K562 (cell line): Measurements from ENCODE around the gene MGAT5. TPM values are rescaled to one million over a fixed set of nuclear protein-coding genes. Genes with fewer than 3 reads are reported as not detected.

ENCODE experiments used
- ATAC-seq: fragments of 200-7000 bp; cut with Tn5 transposase; 3 replicates; pipeline ENCODE4 v1.9.1; 2020; ENCODE audit warnings: moderate library complexity
- BruUV-seq: library from RNA; stranded (reverse); fragments of 400-500 nt; replicated peaks from 2 replicates; lab custom pipeline; 2021; lab: Mats Ljungman, UMichigan
- CTCF ChIA-PET: fragments of 300-600 bp; formaldehyde crosslinking; extraction: SDS; loops from one replicate; lab custom pipeline; 2021; ENCODE audit warnings: low intra/inter-chr PET ratio; lab: Yijun Ruan, JAX
- POLR2A ChIA-PET: fragments of 300-600, 350-650 bp; sonication (Branson Sonifier 250); formaldehyde crosslinking; extraction: SDS; loops from one replicate; lab custom pipeline; 2021; ENCODE audit warnings: antibody characterized with exemption, inconsistent platforms; lab: Yijun Ruan, JAX
- DNase-seq, 4 experiments: peaks; one replicate each; pipeline versions ENCODE4 v3.0.0 to v3.0.0-alpha.2; 2011 to 2018; ENCODE audit warnings: low spot score in 3 of 4, mixed read lengths in 3 of 4; ENCODE audit errors: extremely low read depth in 1 of 4
- FAIRE-seq: peaks from 2 replicates; lab custom pipeline; 2011; peaks lifted over from hg19 to GRCh38; lab: Jason Lieb, UNC
- H2AFZ ChIP-seq: 2 replicates; pipeline ENCODE4 v1.6.0; 2011; ENCODE audit warnings: low read depth, low read length, control low read depth, inconsistent platforms
- H3K27ac ChIP-seq: fragments of 200-600 bp; 3 replicates; pipeline ENCODE4 v1.8.0; 2011; ENCODE audit warnings: low read depth, mild to moderate bottlenecking, control low read depth, inconsistent platforms, low read length, moderate library complexity, mixed read lengths; ENCODE audit errors: extremely low read depth
- H3K27me3 ChIP-seq, 2 experiments: fragments of 300-600 bp in 1 of 2; 2 replicates in 1 of 2; 3 replicates in 1 of 2; pipeline versions ENCODE4 v1.6.0 to v1.8.0; 2011; ENCODE audit warnings: inconsistent platforms in 2 of 2, low read length in 2 of 2, mild to moderate bottlenecking in 1 of 2, mixed read lengths in 1 of 2, moderate library complexity in 1 of 2; ENCODE audit not compliant: control insufficient read depth in 2 of 2, insufficient read depth in 2 of 2
- H3K36me3 ChIP-seq: fragments of 300-600 bp; 3 replicates; pipeline ENCODE4 v1.8.0; 2011; ENCODE audit warnings: mild to moderate bottlenecking, low read length, inconsistent platforms; ENCODE audit not compliant: control insufficient read depth, insufficient read depth
- H3K4me1 ChIP-seq, 2 experiments: fragments of 200-600 bp in 1 of 2; replicated peaks in 1 of 2; 2 replicates in 1 of 2; 3 replicates in 1 of 2; pipeline versions ENCODE4 v1.5.1 to v1.8.0; 2011; ENCODE audit warnings: inconsistent platforms in 2 of 2, low read length in 2 of 2, mild to moderate bottlenecking in 1 of 2, mixed read lengths in 1 of 2, moderate library complexity in 1 of 2; ENCODE audit not compliant: control insufficient read depth in 2 of 2, insufficient read depth in 2 of 2
- H3K4me2 ChIP-seq: 2 replicates; pipeline ENCODE4 v1.6.1; 2011; ENCODE audit warnings: low read length, control low read depth, inconsistent platforms, mixed read lengths; ENCODE audit not compliant: insufficient read depth
- H3K4me3 ChIP-seq: fragments of 200-600 bp; sonication (generic), shearing (Covaris generic); 2 replicates; pipeline ENCODE4 v1.5.1; 2016; ENCODE audit warnings: control low read depth, inconsistent platforms
- H3K79me2 ChIP-seq: fragments of 200-600 bp; 3 replicates; pipeline ENCODE4 v1.8.0; 2011; ENCODE audit warnings: low read length, inconsistent platforms; ENCODE audit not compliant: control insufficient read depth, insufficient read depth
- H3K9ac ChIP-seq, 2 experiments: 2 replicates each; pipeline versions ENCODE4 v1.6.0 to v1.6.1; 2011; ENCODE audit warnings: low read depth in 2 of 2, low read length in 2 of 2, control low read depth in 1 of 2, inconsistent platforms in 1 of 2, mild to moderate bottlenecking in 1 of 2, mixed read lengths in 1 of 2; ENCODE audit not compliant: insufficient read depth in 1 of 2
- H3K9me1 ChIP-seq: one replicate; pipeline ENCODE4 v1.6.0; 2011; ENCODE audit warnings: inconsistent platforms, mild to moderate bottlenecking, low read length, moderate library complexity; ENCODE audit not compliant: control insufficient read depth, insufficient read depth
- H3K9me3 ChIP-seq: replicated peaks from 2 replicates; pipeline ENCODE4 v1.5.1; 2011; ENCODE audit warnings: low read depth, low read length, inconsistent platforms; ENCODE audit not compliant: control insufficient read depth, insufficient read depth
- H4K20me1 ChIP-seq: replicated peaks from 2 replicates; pipeline ENCODE4 v1.6.1; 2011; ENCODE audit warnings: low read length, inconsistent platforms, mixed read lengths; ENCODE audit not compliant: control insufficient read depth, insufficient read depth
- COPS2 ChIP-seq: fragments of 450-650 bp; conservative IDR thresholded peaks from 2 replicates; pipeline ENCODE4 v1.6.1; 2016; ENCODE audit warnings: mild to moderate bottlenecking, moderate library complexity
- DIDO1 ChIP-seq: fragments of 450-650 bp; IDR thresholded peaks from 2 replicates; pipeline ENCODE4 v1.6.1; 2016; ENCODE audit warnings: low read depth, missing biosample characterization, missing genetic modification characterization
- KDM1A ChIP-seq, 2 experiments: fragments of 450-650 bp; IDR thresholded peaks; 2 replicates each; pipeline ENCODE4 v1.6.1; 2016; ENCODE audit warnings: mild to moderate bottlenecking in 2 of 2
- MYBL2 ChIP-seq, 2 experiments: fragments of 450-650 bp in 1 of 2; sonication (generic) in 1 of 2; formaldehyde crosslinking in 1 of 2; IDR thresholded peaks; 2 replicates each; pipeline versions ENCODE4 v1.6.1 to v1.8.1; 2017 to 2022; ENCODE audit warnings: borderline replicate concordance in 1 of 2, inconsistent platforms in 1 of 2, low read depth in 1 of 2, mild to moderate bottlenecking in 1 of 2, missing genetic modification reagents in 1 of 2, moderate library complexity in 1 of 2
- RBM34 ChIP-seq: fragments of 200-400 bp; formaldehyde crosslinking; IDR thresholded peaks from 2 replicates; pipeline ENCODE4 v1.6.1; 2018; ENCODE audit warnings: low read length, borderline replicate concordance; ENCODE audit not compliant: insufficient read depth
- SRSF1 ChIP-seq: fragments of 200-400 bp; formaldehyde crosslinking; IDR thresholded peaks from 2 replicates; pipeline ENCODE4 v1.6.1; 2017; ENCODE audit warnings: mild to moderate bottlenecking, low read depth, low read length, moderate library complexity
- TCF7 ChIP-seq: sonication (generic); IDR thresholded peaks from 2 replicates; pipeline ENCODE4 v1.6.1; 2016; ENCODE audit warnings: antibody characterized with exemption, borderline replicate concordance
- THRAP3 ChIP-seq: fragments of 450-650 bp; IDR thresholded peaks from 2 replicates; pipeline ENCODE4 v1.6.1; 2016; ENCODE audit warnings: mild to moderate bottlenecking, inconsistent platforms, borderline replicate concordance
- ZNF23 ChIP-seq: fragments of 250-450 bp; sonication (Bioruptor Pico); IDR thresholded peaks from 2 replicates; pipeline ENCODE4 v1.4.0; 2020; ENCODE audit warnings: mild to moderate bottlenecking
- ZNF311 ChIP-seq: fragments of 250-450 bp; sonication (Bioruptor Pico); IDR thresholded peaks from 2 replicates; pipeline ENCODE4 v1.4.0; 2020; ENCODE audit warnings: mild to moderate bottlenecking, moderate library complexity
- WGBS: fragments of 100-300 bp; shearing (Covaris generic); methylation state at CpG from one replicate; pipeline ENCODE4 v1.1.6; 2016; ENCODE audit warnings: low coverage, mixed read lengths; ENCODE audit not compliant: insufficient coverage; ENCODE audit errors: missing lambda C conversion rate; 5-methylcytosine and 5-hydroxymethylcytosine counted together
- in situ Hi-C: fragments of 300-500 bp; cut with MboI; formaldehyde crosslinking; loops from 4 replicates; pipeline ENCODE4 v1.15.0; 2018; ENCODE audit warnings: inconsistent platforms, mixed read lengths
- intact Hi-C: fragments of 100-400 bp; cut with micrococcal nuclease; formaldehyde crosslinking; loops from 2 replicates; pipeline ENCODE4 v1.14.2; 2022
- polyA plus RNA-seq, 8 experiments: library from polyadenylated mRNA; depleted of rRNA in 4 of 8; stranded (reverse) in 5 of 8; unstranded in 3 of 8; fragments of >200 nt; fragmentation: Nextera tagmentation in 2 of 8; fragmentation: Illumina TruSeq in 1 of 8; extraction: Ambion mirVana in 2 of 8; extraction: Trizol in 1 of 8; gene quantifications; 2 replicates each; pipeline versions ENCODE4 v1.2.1 to v1.2.3, GENCODE V29; 2011 to 2014; ENCODE audit warnings: inconsistent platforms in 1 of 8, missing spikeins in 1 of 8
- total RNA-seq, 7 experiments: library from RNA; depleted of rRNA in 6 of 7; stranded (reverse); fragments of >200 nt in 6 of 7; fragmentation: Illumina TruSeq in 2 of 7; extraction: Trizol in 2 of 7; gene quantifications; 2 replicates each; pipeline versions ENCODE4 v1.2.1 to v1.2.3, GENCODE V29; 2011 to 2021; ENCODE audit warnings: low replicate concordance in 1 of 7
- TF ChIP-seq, protein P1 (sequence below): fragments of 450-650 bp; IDR thresholded peaks from 2 replicates; pipeline ENCODE4 v1.6.1; 2016
- TF ChIP-seq, protein P2 (sequence below): fragments of 250-450 bp; sonication (Bioruptor Pico); IDR thresholded peaks from 2 replicates; pipeline ENCODE4 v1.5.0; 2020; ENCODE audit warnings: mild to moderate bottlenecking
- TF ChIP-seq, protein P3 (sequence below): fragments of 450-650 bp; IDR thresholded peaks from 2 replicates; pipeline ENCODE4 v1.6.1; 2016; ENCODE audit warnings: antibody characterized with exemption
- TF ChIP-seq, protein P4 (sequence below): fragments of 250-450 bp; sonication (Bioruptor Pico); IDR thresholded peaks from 2 replicates; pipeline ENCODE4 v1.4.0; 2020; ENCODE audit warnings: mild to moderate bottlenecking, moderate library complexity

The MGAT5 gene
- total and polyA plus RNA-seq, 9 of the 15 experiments (the other 6 are each of a cell fraction or from before 2014, with no cell fraction given), result 1.6 to 18.6 (median 11.1) TPM

DNA sequence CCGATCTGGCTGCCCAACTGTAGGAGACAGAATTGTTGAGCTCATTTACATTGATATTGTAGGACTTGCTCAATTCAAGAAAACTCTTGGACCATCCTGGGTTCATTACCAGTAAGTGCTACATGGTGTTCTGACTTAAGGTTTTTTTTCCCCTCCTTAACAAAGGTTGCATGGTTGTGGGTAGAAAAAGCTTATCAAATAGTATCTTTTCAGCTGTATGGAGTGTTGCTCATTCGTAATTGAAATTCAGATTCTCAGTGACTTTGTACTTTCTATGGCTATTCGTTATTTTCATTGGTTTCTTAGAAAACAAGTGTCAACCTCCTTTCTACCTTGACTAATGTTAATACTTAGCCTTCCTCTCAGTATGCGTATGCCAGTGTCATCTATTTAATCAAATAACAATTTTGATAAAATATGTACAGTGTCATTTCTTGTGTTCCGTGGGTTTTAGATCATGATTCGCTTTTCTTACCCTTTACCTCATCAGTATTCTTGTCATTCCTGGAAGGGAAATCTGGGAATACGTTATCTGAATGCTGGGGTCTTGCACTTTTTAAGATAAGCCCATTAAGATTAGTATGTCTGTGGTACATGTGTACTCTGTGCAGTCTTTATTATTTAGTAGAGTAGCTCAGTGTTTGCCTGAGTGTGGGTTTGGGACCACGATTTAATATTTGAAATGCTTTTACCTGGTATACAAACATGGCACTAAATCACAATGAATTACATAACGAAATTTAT lies 91.3 kb downstream of the MGAT5 start:
- WGBS, result 61% methylated on average over 9 of the region's 9 CpGs
- CTCF ChIA-PET, result no interaction called here
- intact Hi-C loops, result no loop called here
- TF ChIP-seq ZNF23 (CRISPR knock-in tag), result no peak
- no peak for TF ChIP-seq SRSF1
- TF ChIP-seq, protein P1, sequence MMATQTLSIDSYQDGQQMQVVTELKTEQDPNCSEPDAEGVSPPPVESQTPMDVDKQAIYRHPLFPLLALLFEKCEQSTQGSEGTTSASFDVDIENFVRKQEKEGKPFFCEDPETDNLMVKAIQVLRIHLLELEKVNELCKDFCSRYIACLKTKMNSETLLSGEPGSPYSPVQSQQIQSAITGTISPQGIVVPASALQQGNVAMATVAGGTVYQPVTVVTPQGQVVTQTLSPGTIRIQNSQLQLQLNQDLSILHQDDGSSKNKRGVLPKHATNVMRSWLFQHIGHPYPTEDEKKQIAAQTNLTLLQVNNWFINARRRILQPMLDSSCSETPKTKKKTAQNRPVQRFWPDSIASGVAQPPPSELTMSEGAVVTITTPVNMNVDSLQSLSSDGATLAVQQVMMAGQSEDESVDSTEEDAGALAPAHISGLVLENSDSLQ, result no peak
- TF ChIP-seq THRAP3, result no peak
- no peak for TF ChIP-seq KDM1A (IDR thresholded peaks at IDR 0.05)
- TF ChIP-seq DIDO1 (tag), result no peak
- no peak for TF ChIP-seq MYBL2 (IDR thresholded peaks at IDR 0.05; ENCODE audit: low read depth)
- TF ChIP-seq MYBL2 (CRISPR knock-in tag; IDR thresholded peaks at IDR 0.05; ENCODE audit: borderline replicate concordance), result no peak
- TF ChIP-seq, protein P2, sequence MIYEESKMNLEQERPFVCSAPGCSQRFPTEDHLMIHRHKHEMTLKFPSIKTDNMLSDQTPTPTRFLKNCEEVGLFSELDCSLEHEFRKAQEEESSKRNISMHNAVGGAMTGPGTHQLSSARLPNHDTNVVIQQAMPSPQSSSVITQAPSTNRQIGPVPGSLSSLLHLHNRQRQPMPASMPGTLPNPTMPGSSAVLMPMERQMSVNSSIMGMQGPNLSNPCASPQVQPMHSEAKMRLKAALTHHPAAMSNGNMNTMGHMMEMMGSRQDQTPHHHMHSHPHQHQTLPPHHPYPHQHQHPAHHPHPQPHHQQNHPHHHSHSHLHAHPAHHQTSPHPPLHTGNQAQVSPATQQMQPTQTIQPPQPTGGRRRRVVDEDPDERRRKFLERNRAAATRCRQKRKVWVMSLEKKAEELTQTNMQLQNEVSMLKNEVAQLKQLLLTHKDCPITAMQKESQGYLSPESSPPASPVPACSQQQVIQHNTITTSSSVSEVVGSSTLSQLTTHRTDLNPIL (CRISPR knock-in tag), result no peak
- no peak for TF ChIP-seq RBM34
- TF ChIP-seq ZNF311 (CRISPR knock-in tag), result no peak
- TF ChIP-seq, protein P3, sequence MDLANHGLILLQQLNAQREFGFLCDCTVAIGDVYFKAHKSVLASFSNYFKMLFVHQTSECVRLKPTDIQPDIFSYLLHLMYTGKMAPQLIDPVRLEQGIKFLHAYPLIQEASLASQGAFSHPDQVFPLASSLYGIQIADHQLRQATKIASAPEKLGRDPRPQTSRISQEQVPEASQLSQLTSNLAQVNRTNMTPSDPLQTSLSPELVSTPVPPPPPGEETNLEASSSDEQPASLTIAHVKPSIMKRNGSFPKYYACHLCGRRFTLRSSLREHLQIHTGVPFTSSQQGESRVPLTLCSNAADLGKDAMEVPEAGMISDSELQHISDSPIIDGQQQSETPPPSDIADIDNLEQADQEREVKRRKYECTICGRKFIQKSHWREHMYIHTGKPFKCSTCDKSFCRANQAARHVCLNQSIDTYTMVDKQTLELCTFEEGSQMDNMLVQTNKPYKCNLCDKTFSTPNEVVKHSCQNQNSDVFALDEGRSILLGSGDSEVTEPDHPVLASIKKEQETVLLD, result no peak
- no peak for TF ChIP-seq COPS2
- TF ChIP-seq, protein P4, sequence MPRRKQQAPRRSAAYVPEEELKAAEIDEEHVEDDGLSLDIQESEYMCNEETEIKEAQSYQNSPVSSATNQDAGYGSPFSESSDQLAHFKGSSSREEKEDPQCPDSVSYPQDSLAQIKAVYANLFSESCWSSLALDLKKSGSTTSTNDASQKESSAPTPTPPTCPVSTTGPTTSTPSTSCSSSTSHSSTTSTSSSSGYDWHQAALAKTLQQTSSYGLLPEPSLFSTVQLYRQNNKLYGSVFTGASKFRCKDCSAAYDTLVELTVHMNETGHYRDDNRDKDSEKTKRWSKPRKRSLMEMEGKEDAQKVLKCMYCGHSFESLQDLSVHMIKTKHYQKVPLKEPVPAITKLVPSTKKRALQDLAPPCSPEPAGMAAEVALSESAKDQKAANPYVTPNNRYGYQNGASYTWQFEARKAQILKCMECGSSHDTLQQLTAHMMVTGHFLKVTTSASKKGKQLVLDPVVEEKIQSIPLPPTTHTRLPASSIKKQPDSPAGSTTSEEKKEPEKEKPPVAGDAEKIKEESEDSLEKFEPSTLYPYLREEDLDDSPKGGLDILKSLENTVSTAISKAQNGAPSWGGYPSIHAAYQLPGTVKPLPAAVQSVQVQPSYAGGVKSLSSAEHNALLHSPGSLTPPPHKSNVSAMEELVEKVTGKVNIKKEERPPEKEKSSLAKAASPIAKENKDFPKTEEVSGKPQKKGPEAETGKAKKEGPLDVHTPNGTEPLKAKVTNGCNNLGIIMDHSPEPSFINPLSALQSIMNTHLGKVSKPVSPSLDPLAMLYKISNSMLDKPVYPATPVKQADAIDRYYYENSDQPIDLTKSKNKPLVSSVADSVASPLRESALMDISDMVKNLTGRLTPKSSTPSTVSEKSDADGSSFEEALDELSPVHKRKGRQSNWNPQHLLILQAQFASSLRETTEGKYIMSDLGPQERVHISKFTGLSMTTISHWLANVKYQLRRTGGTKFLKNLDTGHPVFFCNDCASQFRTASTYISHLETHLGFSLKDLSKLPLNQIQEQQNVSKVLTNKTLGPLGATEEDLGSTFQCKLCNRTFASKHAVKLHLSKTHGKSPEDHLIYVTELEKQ, result no peak
- no peak for TF ChIP-seq TCF7

More for the DNA sequence above, 91.3 kb downstream of the MGAT5 start:
- FAIRE-seq (no peak), ATAC-seq (no peak), DNase-seq (no peak)
- H3K36me3 ChIP-seq, result no peaks in the 10 kb centered on the region
- H3K27me3 ChIP-seq, result no peaks in the 10 kb centered on the region
- H3K4me2 ChIP-seq, result no peak overlapping the region
- no peak overlapping the region for H2AFZ ChIP-seq
- POLR2A ChIA-PET, result interaction anchor here (0.6 kb wide), 1 partner anchor 1961 kb away, joined by 3 read pairs; no protein-coding TSS in a partner anchor
- no peak overlapping the region for H3K9ac ChIP-seq
- no TSS peak for BruUV-seq
- H3K27ac ChIP-seq, result no peak overlapping the region
- no peaks in the 10 kb centered on the region for H3K79me2 ChIP-seq
- H3K4me3 ChIP-seq, result no peak overlapping the region
- in situ Hi-C loops, result no loop called here
- H3K4me1 ChIP-seq, result no peaks in the 10 kb centered on the region
- H4K20me1 ChIP-seq, result no peaks in the 10 kb centered on the region
- H3K9me1 ChIP-seq, result no peaks in the 10 kb centered on the region
- no peaks in the 10 kb centered on the region for H3K9me3 ChIP-seq
